Mammary epithelial cell (primary cell): ENCODE measurements around the gene PLD3.

Source experiments
- CTCF ChIP-seq, 2 donors: IDR thresholded peaks in 1 of 2; conservative IDR thresholded peaks in 1 of 2; 2 replicates each; pipeline ENCODE4 v1.5.1; 2011 to 2012; ENCODE audit warnings: inconsistent platforms in 2 of 2, low read length in 2 of 2, mild to moderate bottlenecking in 2 of 2, control low read depth in 1 of 2, low read depth in 1 of 2; ENCODE audit not compliant: insufficient read depth in 1 of 2; ENCODE audit errors: extremely low read depth in 1 of 2
- EZH2 ChIP-seq: IDR thresholded peaks from 2 replicates; pipeline ENCODE4 v1.6.1; 2012; ENCODE audit warnings: low read length, inconsistent platforms, borderline replicate concordance

- TF ChIP-seq EZH2 = no peak
- TF ChIP-seq CTCF (conservative IDR thresholded peaks at IDR 0.05 in 1 of 2, IDR thresholded peaks at IDR 0.05 in 1 of 2; ENCODE audit: extremely low read depth in 1 of 2, insufficient read depth in 1 of 2, low read depth in 1 of 2, low read length in 2 of 2) = no peak
Observed at GRCh38 chr19:40378509-40378908, 30.0 kb downstream of the PLD3 start.
